ENCODE measurements around the gene ELMOD2. TPM values are rescaled to one million over a fixed set of nuclear protein-coding genes. Genes with fewer than 3 reads are reported as not detected.
"Not testable (repeated sequence)": the region's sequence is repeated elsewhere in the genome, so short reads cannot be mapped to it uniquely, and the experiment has no call there.

The ELMOD2 gene
- total and polyA plus RNA-seq, 11 donors = 8.2 to 22.3 (median 15.6) TPM

- intact Hi-C loops (cut with DNase I) = no loop called here
- Histone ChIP-seq H3K4me1 (peaks cover 0 to 8% (median 0%) of the 10 kb centered on the region in 12 donors), H3K27me3 (peaks cover 3 to 69% (median 23%) of the 10 kb centered on the region in 9 donors), H3K4me3 (peak overlapping the region in 6 of 12 donors; percentile 36 to 44 (median 40)), H3K9me3 (no peaks in the 10 kb centered on the region), H3K27ac (no peak overlapping the region), H3K36me3 (no peaks in the 10 kb centered on the region)
- DNase-seq = no peak
- TF ChIP-seq POLR2A (IDR thresholded peaks at IDR 0.05) = no peak
- TF ChIP-seq CTCF (IDR thresholded peaks at IDR 0.05) = no peak
- ATAC-seq = peak in 1 of 4 donors; percentile 13
- WGBS, 4 donors = 85 to 89% (median 86%) methylated on average over 11 of the region's 11 CpGs
Measured at GRCh38 chr4:140497405-140497746, 26.6 kb upstream of the ELMOD2 start.

GRCh38 chr4:140497747-140498636 is 26.0 kb upstream of the ELMOD2 start, which contains the start of gene MGAT4D:
Gene MGAT4D (minus strand): TSS chr4:140498293. CDS start chr4:140498222, 71 bp downstream.
- Histone ChIP-seq H3K27ac (no peak within 1 kb of the TSS), H3K4me3 (peak within 1 kb of the TSS in 11 of 12 donors; percentile 4 to 50 (median 38)), H3K36me3 (no peaks in the 10 kb centered on the region), H3K27me3 (peaks cover 3 to 69% (median 23%) of the 10 kb centered on the region in 9 donors), H3K4me1 (peaks cover 0 to 8% (median 0%) of the 10 kb centered on the region in 12 donors), H3K9me3 (no peaks in the 10 kb centered on the region)
- 9 to 21% (median 12%) methylated on average over 37 to 68 of the region's 68 CpGs for WGBS, 4 donors
- ATAC-seq (peak in 1 of 4 donors; percentile 31), DNase-seq (peak in 1 of 5 donors; percentile 62)
- TF ChIP-seq POLR2A (IDR thresholded peaks at IDR 0.05) = no peak
- no peak for TF ChIP-seq CTCF (IDR thresholded peaks at IDR 0.05)
- intact Hi-C loops (cut with DNase I) = no loop called here

- H3K27me3 ChIP-seq = peaks cover 3 to 63% (median 23%) of the 10 kb centered on the region in 9 donors
- no peak for DNase-seq
- peaks cover 0 to 8% (median 0%) of the 10 kb centered on the region in 12 donors for H3K4me1 ChIP-seq
- TF ChIP-seq CTCF (IDR thresholded peaks at IDR 0.05) = no peak
- TF ChIP-seq POLR2A (IDR thresholded peaks at IDR 0.05) = no peak
- H3K27ac ChIP-seq = no peak overlapping the region
- no peak for ATAC-seq
- WGBS, 4 donors = 87 to 96% (median 93%) methylated on average over 4 of the region's 4 CpGs
- no peaks in the 10 kb centered on the region for H3K36me3 ChIP-seq
- H3K4me3 ChIP-seq = no peak overlapping the region
- intact Hi-C loops (cut with DNase I) = no loop called here
- H3K9me3 ChIP-seq = no peaks in the 10 kb centered on the region
Measured at GRCh38 chr4:140499391-140499790, 24.6 kb upstream of the ELMOD2 start.

GRCh38 chr4:140504261-140504660 is 19.7 kb upstream of the ELMOD2 start:
- DNase-seq = no peak
- intact Hi-C loops (cut with DNase I) = no loop called here
- TF ChIP-seq CTCF (IDR thresholded peaks at IDR 0.05) = no peak
- no peak for TF ChIP-seq POLR2A (IDR thresholded peaks at IDR 0.05)
- H3K27me3 ChIP-seq = peaks cover 0 to 22% (median 4%) of the 10 kb centered on the region in 9 donors
- H3K27ac ChIP-seq = no peak overlapping the region
- H3K4me1 ChIP-seq = no peaks in the 10 kb centered on the region
- no peak overlapping the region for H3K4me3 ChIP-seq
- no peaks in the 10 kb centered on the region for H3K36me3 ChIP-seq
- ATAC-seq = no peak
- H3K9me3 ChIP-seq = no peaks in the 10 kb centered on the region

GRCh38 chr4:140513765-140514164 is 10.2 kb upstream of the ELMOD2 start:
- H3K4me1 ChIP-seq; H3K36me3 ChIP-seq; ATAC-seq; DNase-seq; intact Hi-C loops (cut with DNase I); H3K27ac ChIP-seq; H3K4me3 ChIP-seq; H3K27me3 ChIP-seq; H3K9me3 ChIP-seq: not testable (repeated sequence)
- WGBS, 4 donors = 94 to 99% (median 94%) methylated on average over 5 of the region's 5 CpGs

Data from heart left ventricle (tissue), 16 donors.